Skeletal muscle tissue (tissue), 4 donors: ENCODE results near the gene MEMO1. TPM values are rescaled to one million over a fixed set of nuclear protein-coding genes. Genes with fewer than 3 reads are reported as not detected.
A peak's percentile ranks its signal among the peaks of the same experiment; 100 is the strongest.
"Not testable (repeated sequence)": the region's sequence is repeated elsewhere in the genome, so short reads cannot be mapped to it uniquely, and the experiment has no call there.

Experiments
- H3K27ac ChIP-seq: one replicate; pipeline ENCODE4 v1.7.0; 2013; ENCODE audit warnings: mild to moderate bottlenecking, low read depth, low read length, inconsistent platforms
- H3K27me3 ChIP-seq, 3 donors: one replicate each; pipeline ENCODE4 v1.7.0; 2013; ENCODE audit warnings: low read length in 3 of 3; ENCODE audit not compliant: control insufficient read depth in 3 of 3, insufficient read depth in 3 of 3
- H3K36me3 ChIP-seq, 3 donors: one replicate each; pipeline ENCODE4 v1.7.0; 2013; ENCODE audit warnings: low read length in 3 of 3; ENCODE audit not compliant: control insufficient read depth in 3 of 3, insufficient read depth in 3 of 3
- H3K4me1 ChIP-seq, 3 donors: one replicate each; pipeline ENCODE4 v1.7.0; 2013; ENCODE audit warnings: low read length in 3 of 3, mild to moderate bottlenecking in 3 of 3; ENCODE audit not compliant: control insufficient read depth in 3 of 3, insufficient read depth in 3 of 3
- H3K4me3 ChIP-seq, 3 donors: one replicate each; pipeline ENCODE4 v1.7.0; 2013; ENCODE audit warnings: low read length in 3 of 3
- H3K9ac ChIP-seq, 3 donors: one replicate each; pipeline ENCODE4 v1.7.0; 2013; ENCODE audit warnings: low read length in 3 of 3, mild to moderate bottlenecking in 3 of 3, moderate library complexity in 2 of 3, low read depth in 1 of 3
- H3K9me3 ChIP-seq, 3 donors: one replicate each; pipeline ENCODE4 v1.7.0; 2013; ENCODE audit warnings: low read length in 3 of 3; ENCODE audit not compliant: control insufficient read depth in 3 of 3
- total RNA-seq: library from RNA; depleted of rRNA; stranded (reverse); fragments of >200 nt; gene quantifications from one replicate; pipeline ENCODE4 v1.2.3, GENCODE V29; 2014
- donor health status: Osteomylitis.

MEMO1 gene
- total RNA-seq, 1 donor from 2014 or later, result 43.8 TPM

DNA sequence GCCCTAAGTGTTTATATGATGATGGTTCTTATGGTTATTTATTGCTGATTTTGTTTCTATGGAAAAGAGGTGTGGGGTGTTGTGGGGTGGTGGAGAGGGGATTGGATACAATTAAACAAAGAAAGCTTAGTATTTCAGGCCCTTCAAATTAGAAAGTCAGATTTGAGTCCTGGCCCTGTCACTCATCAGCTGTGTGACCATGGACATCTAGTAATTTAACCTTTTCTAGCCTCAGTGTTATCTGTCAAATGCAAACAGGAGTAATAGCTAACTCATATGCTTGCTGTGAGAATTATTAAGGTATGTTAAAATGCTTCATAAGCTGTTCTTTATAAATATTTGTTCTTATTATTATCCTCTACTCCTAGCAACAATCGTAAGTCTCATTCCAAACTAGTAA lies 2.1 kb upstream of the MEMO1 start:
- Histone ChIP-seq H3K4me1 (peaks cover 6 to 22% (median 11%) of the 10 kb centered on the region in 3 donors), H3K27ac (no peak overlapping the region), H3K27me3 (no peaks in the 10 kb centered on the region), H3K4me3 (no peak overlapping the region), H3K9ac (no peak overlapping the region), H3K9me3 (no peaks in the 10 kb centered on the region), H3K36me3 (peaks cover 0 to 4% (median 3%) of the 10 kb centered on the region in 3 donors)

DNA sequence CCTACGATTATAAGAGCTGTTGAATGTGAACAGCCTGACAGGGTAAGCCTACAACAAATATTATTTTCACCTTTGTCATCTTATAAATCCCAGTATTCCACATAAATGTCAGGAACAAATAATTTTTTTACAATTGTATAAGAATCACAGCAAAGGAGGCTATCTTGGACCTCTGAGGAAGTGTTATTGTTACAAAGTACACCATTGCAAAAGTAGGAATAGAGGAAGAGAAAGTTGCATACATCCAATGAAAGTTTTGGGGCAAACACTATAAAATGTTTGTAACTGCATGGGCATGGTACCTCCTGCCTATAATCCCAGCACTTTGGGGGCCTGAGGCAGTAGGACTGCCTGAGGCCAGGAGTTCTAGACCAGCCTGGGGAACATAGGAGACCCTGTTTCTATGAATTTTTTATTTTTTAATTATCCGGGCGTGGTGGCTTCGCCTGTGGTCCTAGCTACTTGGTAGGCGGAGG lies 715 bp upstream of the MEMO1 start:
- Histone ChIP-seq H3K27me3 (no peaks in the 10 kb centered on the region), H3K27ac (peak overlapping the region; percentile 74), H3K9ac (peak overlapping the region; percentile 34 to 79 (median 78)), H3K9me3 (no peaks in the 10 kb centered on the region), H3K4me1 (peaks cover 6 to 22% (median 11%) of the 10 kb centered on the region in 3 donors), H3K4me3 (peak overlapping the region; percentile 63 to 90 (median 76)), H3K36me3 (no peaks in the 10 kb centered on the region)

DNA sequence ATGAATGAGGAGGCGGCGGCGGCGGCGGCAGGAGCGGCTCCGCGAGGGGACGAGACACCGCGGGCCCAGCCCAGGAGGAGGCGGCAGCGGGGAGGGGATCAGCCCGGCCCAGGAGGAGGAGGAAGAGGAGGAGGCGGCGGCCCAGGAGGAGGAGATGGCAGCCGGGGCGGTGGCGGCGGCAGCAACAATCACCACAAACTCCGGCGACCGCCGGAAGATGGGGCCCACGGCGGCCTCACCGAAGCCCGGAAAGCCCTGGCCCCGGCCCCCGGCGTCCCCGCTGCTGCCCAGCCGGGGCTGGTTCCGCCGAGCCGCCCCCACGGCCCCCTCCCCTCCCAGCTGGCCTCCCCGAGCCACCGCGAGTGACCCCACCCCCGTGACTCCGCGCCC lies 533 bp downstream of the MEMO1 start:
- H3K36me3 ChIP-seq, H3K9me3 ChIP-seq, H3K27me3 ChIP-seq: not testable (repeated sequence)
- H3K4me3 ChIP-seq, result peak overlapping the region in 1 of 3 donors; percentile 45
- H3K9ac ChIP-seq, result peak overlapping the region in 1 of 3 donors; percentile 35
- peak overlapping the region; percentile 70 for H3K27ac ChIP-seq
- peaks cover 6 to 26% (median 14%) of the 10 kb centered on the region in 3 donors for H3K4me1 ChIP-seq

DNA sequence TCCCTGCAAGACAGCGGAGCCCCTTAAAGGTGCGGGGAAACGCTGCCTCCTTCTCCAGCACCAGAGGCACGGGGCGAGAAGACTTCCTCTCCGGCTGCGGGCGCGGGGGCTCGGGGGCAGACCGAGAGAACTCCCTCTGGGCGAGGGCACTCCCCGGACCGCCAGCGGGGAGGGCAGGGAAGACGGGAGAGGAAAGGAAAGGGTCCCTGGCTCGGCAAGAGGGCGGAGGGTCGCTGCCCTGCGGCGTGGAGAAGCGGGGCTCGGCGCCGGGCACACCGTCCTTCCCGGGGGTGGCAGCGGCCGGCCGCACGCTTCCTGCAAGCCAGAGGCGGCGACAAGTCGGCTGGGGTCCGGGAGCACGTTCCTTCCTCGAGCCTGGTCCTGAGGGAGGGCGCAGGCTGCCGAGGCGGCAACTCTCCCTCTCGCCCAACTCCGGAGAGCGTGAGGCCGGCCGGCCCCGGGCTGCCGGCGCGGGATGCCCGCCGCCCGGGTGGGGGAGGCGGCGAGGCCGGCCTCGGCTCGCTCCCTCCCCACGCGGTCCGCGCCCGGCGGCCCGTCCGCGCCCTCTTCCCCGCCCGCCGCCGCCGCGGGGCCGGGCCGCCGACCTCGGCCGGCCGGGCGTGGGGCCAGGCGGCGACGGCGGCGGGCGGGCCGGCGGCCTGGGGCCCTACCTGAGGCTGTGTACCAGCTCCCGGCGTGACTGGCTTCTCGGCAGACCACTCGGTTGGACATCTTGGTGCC lies 1.1 kb downstream of the MEMO1 start:
- H3K9ac ChIP-seq, result peak overlapping the region; percentile 85 to 91 (median 89)
- no peaks in the 10 kb centered on the region for H3K9me3 ChIP-seq
- peak overlapping the region; percentile 88 for H3K27ac ChIP-seq
- peaks cover 6 to 26% (median 14%) of the 10 kb centered on the region in 3 donors for H3K4me1 ChIP-seq
- peak overlapping the region; percentile 84 to 89 (median 87) for H3K4me3 ChIP-seq
- no peaks in the 10 kb centered on the region for H3K27me3 ChIP-seq
- no peaks in the 10 kb centered on the region for H3K36me3 ChIP-seq

DNA sequence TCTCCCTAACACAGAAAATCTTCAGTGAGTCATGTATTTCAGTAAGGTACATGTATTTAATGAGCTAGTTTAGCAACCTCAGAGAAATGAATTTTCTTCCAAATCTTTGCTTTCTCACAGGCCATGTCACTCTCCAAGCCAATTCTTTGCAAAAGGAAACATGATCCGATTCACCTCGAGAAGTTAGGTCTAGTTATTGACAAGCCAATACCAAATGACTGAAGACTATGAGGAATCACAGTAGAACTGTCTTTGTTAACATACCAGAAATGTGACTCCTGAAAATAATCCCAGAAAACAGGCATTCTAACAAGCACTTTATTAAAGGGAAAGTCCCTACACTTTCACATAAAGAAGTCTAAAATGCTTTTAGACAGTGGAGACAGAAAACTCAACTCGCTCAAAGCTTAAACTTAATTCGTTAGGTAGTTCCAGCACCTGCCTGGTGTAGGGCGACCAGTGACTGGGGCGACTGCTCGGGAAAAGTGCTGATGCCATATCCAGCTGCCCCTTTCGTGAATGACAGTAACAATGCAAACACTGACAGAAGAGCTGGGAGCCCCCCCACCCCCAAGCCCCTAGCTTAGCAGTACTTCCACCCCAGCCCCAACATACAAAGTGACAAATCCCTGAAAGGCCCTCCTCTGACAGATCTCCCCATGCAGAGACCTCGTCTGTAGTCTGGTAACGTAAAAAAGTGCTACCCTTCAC lies 1.8 kb downstream of the MEMO1 start:
- Histone ChIP-seq H3K27ac (peak overlapping the region; percentile 88), H3K27me3 (no peaks in the 10 kb centered on the region), H3K9me3 (no peaks in the 10 kb centered on the region), H3K9ac (peak overlapping the region; percentile 85 to 91 (median 89)), H3K36me3 (no peaks in the 10 kb centered on the region), H3K4me1 (peaks cover 6 to 26% (median 19%) of the 10 kb centered on the region in 3 donors), H3K4me3 (peak overlapping the region; percentile 84 to 89 (median 87))

DNA sequence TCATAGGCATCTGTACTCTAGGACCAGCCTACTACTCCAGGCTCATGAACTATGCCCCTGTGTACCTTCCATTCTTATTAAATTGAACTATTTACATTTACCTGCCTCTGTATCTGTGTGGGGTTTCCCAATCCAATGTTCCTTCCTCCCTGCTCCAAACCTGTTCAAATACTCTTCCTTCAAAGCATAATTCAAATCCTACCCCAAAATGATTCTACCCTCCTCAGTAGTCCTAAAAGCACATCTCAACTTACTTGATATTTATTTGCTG lies 3.8 kb downstream of the MEMO1 start:
- Histone ChIP-seq H3K36me3 (no peaks in the 10 kb centered on the region), H3K4me1 (peaks cover 6 to 26% (median 19%) of the 10 kb centered on the region in 3 donors)

DNA sequence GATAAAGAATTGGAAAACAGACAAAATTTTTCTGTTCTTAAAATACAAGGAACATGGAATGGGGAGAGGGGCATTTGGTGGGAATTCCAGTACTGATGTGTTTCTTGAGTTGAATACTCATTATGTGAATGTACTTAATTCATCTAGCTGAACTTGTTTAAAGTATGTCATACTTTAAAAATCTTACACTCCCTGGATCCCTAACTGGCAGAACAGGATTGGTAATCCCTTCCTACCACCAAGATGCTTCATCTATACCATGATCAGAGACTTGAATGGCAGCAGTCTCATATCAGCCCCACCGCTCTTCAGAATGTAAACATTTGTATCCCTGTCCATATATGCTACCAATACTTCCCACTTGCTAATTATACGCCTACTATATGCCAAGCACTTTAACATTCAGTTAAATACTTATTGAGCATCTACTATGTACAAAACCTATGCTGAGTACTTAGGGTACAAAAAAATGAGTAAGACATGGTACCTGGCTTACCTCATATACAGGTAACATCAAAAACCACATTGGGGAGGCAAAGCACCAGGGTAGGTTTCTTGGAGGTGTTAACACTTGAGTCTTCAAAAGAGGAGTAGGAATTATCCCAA lies 5.3 kb downstream of the MEMO1 start:
- no peak overlapping the region for H3K27ac ChIP-seq
- H3K9ac ChIP-seq, result no peak overlapping the region
- no peaks in the 10 kb centered on the region for H3K27me3 ChIP-seq
- H3K9me3 ChIP-seq, result no peaks in the 10 kb centered on the region
- H3K4me1 ChIP-seq, result peaks cover 4 to 18% (median 15%) of the 10 kb centered on the region in 3 donors
- no peak overlapping the region for H3K4me3 ChIP-seq
- H3K36me3 ChIP-seq, result no peaks in the 10 kb centered on the region

More for the DNA sequence above, 3.8 kb downstream of the MEMO1 start:
- no peak overlapping the region for H3K9ac ChIP-seq
- no peaks in the 10 kb centered on the region for H3K9me3 ChIP-seq
- H3K27me3 ChIP-seq, result no peaks in the 10 kb centered on the region
- H3K27ac ChIP-seq, result no peak overlapping the region
- H3K4me3 ChIP-seq, result no peak overlapping the region

DNA sequence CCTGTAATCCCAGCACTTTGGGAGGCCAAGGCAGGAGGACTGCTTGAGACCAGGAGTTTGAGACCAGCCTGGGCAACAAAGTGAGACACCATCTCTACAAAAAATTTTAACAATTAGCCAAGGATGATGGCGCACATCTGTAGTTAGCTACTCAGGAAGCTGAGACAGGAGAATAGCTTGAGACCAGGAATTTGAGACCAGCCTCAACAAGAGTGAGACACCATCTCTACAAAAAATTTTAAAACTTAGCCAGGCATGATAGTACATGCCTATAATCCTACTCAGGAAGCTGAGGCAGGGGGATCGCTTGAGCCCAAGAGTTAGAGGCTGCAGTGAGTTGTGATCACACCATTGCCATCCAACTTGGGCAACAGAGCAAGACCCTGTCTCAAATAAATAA lies 7.0 kb downstream of the MEMO1 start:
- no peak overlapping the region for H3K27ac ChIP-seq
- H3K27me3 ChIP-seq, result no peaks in the 10 kb centered on the region
- no peaks in the 10 kb centered on the region for H3K36me3 ChIP-seq
- H3K4me3 ChIP-seq, result no peak overlapping the region
- no peaks in the 10 kb centered on the region for H3K9me3 ChIP-seq
- H3K4me1 ChIP-seq, result peaks cover 4 to 12% (median 11%) of the 10 kb centered on the region in 3 donors
- no peak overlapping the region for H3K9ac ChIP-seq

DNA sequence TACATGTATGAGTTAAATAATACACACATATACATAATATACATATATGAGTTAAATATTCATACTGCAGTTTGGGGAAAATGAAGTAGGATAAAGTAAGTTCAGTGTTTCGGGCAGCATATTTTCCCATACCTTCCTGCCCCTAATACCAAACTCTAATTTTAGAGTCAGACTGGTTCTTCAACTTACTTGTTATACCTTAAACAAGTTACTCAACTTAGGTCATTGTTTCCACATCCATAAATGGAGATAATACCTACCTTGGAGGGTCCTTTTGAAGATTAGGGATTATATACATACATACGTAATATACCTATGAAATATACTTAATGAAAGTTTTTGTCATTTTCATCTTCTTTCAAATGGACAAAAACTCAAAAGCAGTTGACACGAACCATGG lies 8.4 kb downstream of the MEMO1 start:
- Histone ChIP-seq H3K9ac (no peak overlapping the region), H3K9me3 (no peaks in the 10 kb centered on the region), H3K4me1 (peaks cover 0 to 8% (median 4%) of the 10 kb centered on the region in 3 donors), H3K27ac (no peak overlapping the region), H3K36me3 (no peaks in the 10 kb centered on the region), H3K4me3 (no peak overlapping the region), H3K27me3 (no peaks in the 10 kb centered on the region)

DNA sequence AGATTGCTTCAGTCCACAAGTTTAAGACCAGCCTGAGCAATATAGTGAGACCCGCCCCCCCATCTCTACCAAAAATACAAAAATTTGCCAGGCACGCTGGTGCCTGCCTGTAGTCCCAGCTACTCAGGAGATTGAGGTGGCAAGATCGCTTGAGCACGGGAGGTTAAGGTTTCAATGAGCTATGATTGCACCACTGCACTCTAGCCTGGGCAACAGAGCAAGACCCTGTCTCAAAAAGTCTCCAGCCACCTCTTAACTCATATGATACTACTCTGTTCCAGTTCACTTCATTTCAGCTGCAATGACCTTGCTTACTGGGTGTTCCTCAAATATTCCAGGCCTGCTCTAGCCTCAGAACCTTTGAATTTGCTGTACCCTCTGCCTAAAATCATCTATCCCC lies 11.4 kb downstream of the MEMO1 start:
- no peak overlapping the region for H3K4me3 ChIP-seq
- H3K36me3 ChIP-seq, result no peaks in the 10 kb centered on the region
- H3K9ac ChIP-seq, result no peak overlapping the region
- no peaks in the 10 kb centered on the region for H3K9me3 ChIP-seq
- H3K27ac ChIP-seq, result no peak overlapping the region
- H3K4me1 ChIP-seq, result peaks cover 0 to 3% (median 3%) of the 10 kb centered on the region in 3 donors
- H3K27me3 ChIP-seq, result no peaks in the 10 kb centered on the region
